Suprapubic skin (tissue), 4 donors: ENCODE data around the gene PAPSS2. TPM values are rescaled to one million over a fixed set of nuclear protein-coding genes. Genes with fewer than 3 reads are reported as not detected.
"Not testable (repeated sequence)": the region's sequence is repeated elsewhere in the genome, so short reads cannot be mapped to it uniquely, and the experiment has no call there.

Experiments
- DNase-seq, 2 donors: peaks; one replicate each; pipeline ENCODE4 v3.0.0-alpha.2; 2019; ENCODE audit warnings: low spot score in 2 of 2
- H3K27ac ChIP-seq: fragments of 200-600 bp; sonication (generic); one replicate; pipeline ENCODE4 v1.5.1; 2019
- H3K27me3 ChIP-seq: fragments of 200-600 bp; sonication (generic); one replicate; pipeline ENCODE4 v1.5.1; 2019
- H3K36me3 ChIP-seq: fragments of 200-600 bp; sonication (generic); one replicate; pipeline ENCODE4 v1.5.1; 2019
- H3K4me1 ChIP-seq: fragments of 200-600 bp; sonication (generic); one replicate; pipeline ENCODE4 v1.5.1; 2019
- H3K4me3 ChIP-seq: fragments of 200-600 bp; sonication (generic); one replicate; pipeline ENCODE4 v1.5.1; 2019; ENCODE audit warnings: mild to moderate bottlenecking
- H3K9me3 ChIP-seq: fragments of 200-600 bp; sonication (generic); one replicate; pipeline ENCODE4 v1.5.1; 2019
- CTCF ChIP-seq, 2 donors: fragments of 200-600 bp in 1 of 2; fragments of 450-650 bp in 1 of 2; sonication (generic) in 1 of 2; IDR thresholded peaks; one replicate each; pipeline ENCODE4 v1.5.1; 2016 to 2019; ENCODE audit warnings: antibody characterized with exemption in 2 of 2, mild to moderate bottlenecking in 1 of 2, moderate library complexity in 1 of 2
- EP300 ChIP-seq: sonication (generic); formaldehyde crosslinking; IDR thresholded peaks from one replicate; pipeline ENCODE4 v1.6.1; 2017; ENCODE audit warnings: antibody characterized with exemption
- POLR2A ChIP-seq, 2 donors: fragments of 450-650 bp; IDR thresholded peaks; one replicate each; pipeline ENCODE4 v1.6.1; 2017; ENCODE audit warnings: antibody characterized with exemption in 2 of 2, mild to moderate bottlenecking in 2 of 2, moderate library complexity in 2 of 2
- POLR2AphosphoS5 ChIP-seq, 3 donors: sonication (generic); formaldehyde crosslinking; IDR thresholded peaks; one replicate each; pipeline ENCODE4 v1.6.1; 2017; ENCODE audit warnings: antibody characterized with exemption in 3 of 3
- WGBS: methylation state at CpG from one replicate; pipeline ENCODE4 v1.1.5; 2018; 5-methylcytosine and 5-hydroxymethylcytosine counted together
- total RNA-seq, 4 donors: library from RNA; depleted of rRNA; stranded (reverse); fragments of >200 nt; gene quantifications; one replicate each; pipeline ENCODE4 v1.1.0, GENCODE V29; 2016

The PAPSS2 gene
- total RNA-seq: 1 to 10 TPM; 2.4 to 5.6 (median 3.4) TPM

- peak within 1 kb of the TSS; percentile 62 for H3K4me3 ChIP-seq
- TF ChIP-seq POLR2A (IDR thresholded peaks at IDR 0.05): peak in 1 of 2 donors; percentile 54
- TF ChIP-seq EP300: no peak
- no peaks in the 10 kb centered on the region for H3K27me3 ChIP-seq
- H3K4me1 ChIP-seq: peaks cover 13% of the 10 kb centered on the region
- H3K36me3 ChIP-seq: no peaks in the 10 kb centered on the region
- H3K9me3 ChIP-seq: no peaks in the 10 kb centered on the region
- WGBS: under 1% methylated on average over 47 of the region's 82 CpGs
- DNase-seq: peak; percentile 78 to 80
- peak within 1 kb of the TSS; percentile 44 for H3K27ac ChIP-seq
These were observed at the start of gene PAPSS2 for GRCh38 chr10:87659571-87660483. Gene PAPSS2, plus strand, starts transcription at chr10:87659878. Its CDS starts 104 bp downstream, at chr10:87659982.

DNA sequence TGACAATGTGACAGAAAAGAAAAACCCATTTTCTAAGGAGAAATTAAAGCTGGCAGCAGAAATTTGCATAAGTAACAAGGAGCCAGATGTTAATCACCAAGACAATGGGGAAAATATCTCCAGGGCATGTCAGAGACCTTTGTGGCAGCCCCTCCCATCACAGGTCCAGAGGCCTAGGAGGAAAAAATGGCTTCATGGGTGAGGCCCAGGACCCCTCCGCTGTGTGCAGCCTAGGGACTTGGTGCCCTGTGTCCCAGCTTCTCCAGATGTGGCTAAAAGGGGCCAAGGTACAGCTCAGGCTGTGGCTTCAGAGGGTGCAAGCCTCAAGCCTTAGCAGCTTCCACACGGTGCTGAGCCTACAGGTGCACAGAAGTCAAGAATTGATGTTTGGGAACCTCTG lies 48.3 kb upstream of the PAPSS2 start:
- not testable (repeated sequence) for H3K27me3 ChIP-seq, H3K27ac ChIP-seq, H3K9me3 ChIP-seq, H3K4me1 ChIP-seq, H3K4me3 ChIP-seq, H3K36me3 ChIP-seq, DNase-seq
- WGBS: 74% methylated on average over 2 of the region's 2 CpGs

- WGBS: 88% methylated on average over 2 of the region's 2 CpGs
- Histone ChIP-seq H3K36me3 (no peaks in the 10 kb centered on the region), H3K4me3 (no peak overlapping the region), H3K4me1 (no peaks in the 10 kb centered on the region), H3K9me3 (no peaks in the 10 kb centered on the region), H3K27me3 (peaks cover 6% of the 10 kb centered on the region), H3K27ac (no peak overlapping the region)
- DNase-seq: no peak
- TF ChIP-seq CTCF (IDR thresholded peaks at IDR 0.05) (no peak), POLR2A (IDR thresholded peaks at IDR 0.05) (no peak), POLR2AphosphoS5 (IDR thresholded peaks at IDR 0.05) (no peak), EP300 (no peak)
These were observed 47.6 kb upstream of the PAPSS2 start for GRCh38 chr10:87612115-87612514.

DNA sequence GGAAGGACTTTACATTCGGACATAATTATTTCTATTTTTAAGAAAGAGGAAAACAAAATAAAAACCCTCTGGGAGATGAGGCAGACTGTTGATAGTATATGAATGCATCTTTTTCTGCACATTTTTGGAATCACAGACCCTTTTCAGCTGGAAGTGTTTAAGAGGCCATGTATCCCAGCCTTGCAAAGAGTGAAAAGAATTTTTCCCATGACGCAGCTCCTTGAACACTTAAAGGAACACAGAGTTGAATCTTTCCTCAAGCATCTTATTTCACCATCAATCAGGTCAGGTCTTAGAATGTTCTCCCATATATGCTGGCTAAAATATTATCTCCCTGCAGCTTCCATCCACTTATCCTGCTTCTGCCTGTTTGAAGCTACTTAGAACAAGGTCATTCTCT lies 45.9 kb upstream of the PAPSS2 start:
- Histone ChIP-seq H3K4me3 (no peak overlapping the region), H3K27ac (no peak overlapping the region), H3K9me3 (no peaks in the 10 kb centered on the region), H3K4me1 (peaks cover 2% of the 10 kb centered on the region), H3K27me3 (peaks cover 6% of the 10 kb centered on the region), H3K36me3 (no peaks in the 10 kb centered on the region)
- 73% methylated on average over 2 of the region's 2 CpGs for WGBS
- TF ChIP-seq POLR2A (IDR thresholded peaks at IDR 0.05): no peak
- no peak for TF ChIP-seq CTCF (IDR thresholded peaks at IDR 0.05)
- no peak for TF ChIP-seq POLR2AphosphoS5 (IDR thresholded peaks at IDR 0.05)
- TF ChIP-seq EP300: no peak
- DNase-seq: no peak

GRCh38 chr10:87615856-87616255 lies 43.8 kb upstream of the PAPSS2 start:
- TF ChIP-seq POLR2AphosphoS5 (IDR thresholded peaks at IDR 0.05): no peak
- no peak for TF ChIP-seq POLR2A (IDR thresholded peaks at IDR 0.05)
- no peak for TF ChIP-seq EP300
- TF ChIP-seq CTCF (IDR thresholded peaks at IDR 0.05): no peak
- peaks cover 4% of the 10 kb centered on the region for H3K4me1 ChIP-seq
- no peak overlapping the region for H3K27ac ChIP-seq
- no peak for DNase-seq
- no peaks in the 10 kb centered on the region for H3K36me3 ChIP-seq
- H3K27me3 ChIP-seq: peaks cover 6% of the 10 kb centered on the region
- 65% methylated on average over 3 of the region's 3 CpGs for WGBS
- H3K9me3 ChIP-seq: no peaks in the 10 kb centered on the region
- H3K4me3 ChIP-seq: no peak overlapping the region

GRCh38 chr10:87617503-87617902 lies 42.2 kb upstream of the PAPSS2 start:
- 97% methylated on average over 1 of the region's 1 CpG for WGBS

More at GRCh38 chr10:87617503-87617902, 42.2 kb upstream of the PAPSS2 start:
- Histone ChIP-seq H3K27me3 (peaks cover 6% of the 10 kb centered on the region), H3K27ac (no peak overlapping the region), H3K36me3 (no peaks in the 10 kb centered on the region), H3K9me3 (no peaks in the 10 kb centered on the region), H3K4me1 (peaks cover 8% of the 10 kb centered on the region), H3K4me3 (no peak overlapping the region)
- no peak for DNase-seq
- no peak for TF ChIP-seq POLR2A (IDR thresholded peaks at IDR 0.05)
- no peak for TF ChIP-seq POLR2AphosphoS5 (IDR thresholded peaks at IDR 0.05)
- TF ChIP-seq EP300: no peak
- TF ChIP-seq CTCF (IDR thresholded peaks at IDR 0.05): no peak
